PC-3 (cell line): ENCODE measurements around the gene EDN2.

Source experiments
- CTCF ChIP-seq: fragments of 300-600 bp; sonication (generic); conservative IDR thresholded peaks from 2 replicates; pipeline ENCODE4 v1.5.1; 2017; ENCODE audit warnings: antibody characterized with exemption, low read depth, mild to moderate bottlenecking, low read length
- EZH2 ChIP-seq: fragments of 300-600 bp; sonication (generic); IDR thresholded peaks from one replicate; pipeline ENCODE4 v1.6.1; 2017; ENCODE audit warnings: antibody characterized with exemption, mild to moderate bottlenecking, low read length; ENCODE audit not compliant: unreplicated experiment
- EZH2phosphoT487 ChIP-seq: fragments of 300-600 bp; sonication (generic); IDR thresholded peaks from 2 replicates; pipeline ENCODE4 v1.6.1; 2018; ENCODE audit warnings: mild to moderate bottlenecking, antibody characterized with exemption, low read length, borderline replicate concordance

- TF ChIP-seq CTCF (no peak), EZH2 (no peak), EZH2phosphoT487 (no peak)
Measured at GRCh38 chr1:41489561-41489960, 5.1 kb upstream of the EDN2 start.
